GM12875 (cell line): Measurements from ENCODE around the gene NCBP2L.

Source experiments
- H3K4me3 ChIP-seq: one replicate; pipeline ENCODE4 v1.5.1; 2011; ENCODE audit warnings: low read depth, low read length, control low read depth
- TF ChIP-seq, protein P1 (sequence below): IDR thresholded peaks from 2 replicates; pipeline ENCODE4 v1.5.1; 2011; ENCODE audit warnings: low read depth, mild to moderate bottlenecking, control low read depth, inconsistent platforms, low read length, moderate library complexity, borderline replicate concordance; ENCODE audit not compliant: insufficient read depth

Gene NCBP2L

GRCh38 chrX:107742700-107743191 is 34.8 kb upstream of the NCBP2L start:
- TF ChIP-seq, protein P1, sequence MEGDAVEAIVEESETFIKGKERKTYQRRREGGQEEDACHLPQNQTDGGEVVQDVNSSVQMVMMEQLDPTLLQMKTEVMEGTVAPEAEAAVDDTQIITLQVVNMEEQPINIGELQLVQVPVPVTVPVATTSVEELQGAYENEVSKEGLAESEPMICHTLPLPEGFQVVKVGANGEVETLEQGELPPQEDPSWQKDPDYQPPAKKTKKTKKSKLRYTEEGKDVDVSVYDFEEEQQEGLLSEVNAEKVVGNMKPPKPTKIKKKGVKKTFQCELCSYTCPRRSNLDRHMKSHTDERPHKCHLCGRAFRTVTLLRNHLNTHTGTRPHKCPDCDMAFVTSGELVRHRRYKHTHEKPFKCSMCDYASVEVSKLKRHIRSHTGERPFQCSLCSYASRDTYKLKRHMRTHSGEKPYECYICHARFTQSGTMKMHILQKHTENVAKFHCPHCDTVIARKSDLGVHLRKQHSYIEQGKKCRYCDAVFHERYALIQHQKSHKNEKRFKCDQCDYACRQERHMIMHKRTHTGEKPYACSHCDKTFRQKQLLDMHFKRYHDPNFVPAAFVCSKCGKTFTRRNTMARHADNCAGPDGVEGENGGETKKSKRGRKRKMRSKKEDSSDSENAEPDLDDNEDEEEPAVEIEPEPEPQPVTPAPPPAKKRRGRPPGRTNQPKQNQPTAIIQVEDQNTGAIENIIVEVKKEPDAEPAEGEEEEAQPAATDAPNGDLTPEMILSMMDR: no peak
- no peak overlapping the region for H3K4me3 ChIP-seq

DNA sequence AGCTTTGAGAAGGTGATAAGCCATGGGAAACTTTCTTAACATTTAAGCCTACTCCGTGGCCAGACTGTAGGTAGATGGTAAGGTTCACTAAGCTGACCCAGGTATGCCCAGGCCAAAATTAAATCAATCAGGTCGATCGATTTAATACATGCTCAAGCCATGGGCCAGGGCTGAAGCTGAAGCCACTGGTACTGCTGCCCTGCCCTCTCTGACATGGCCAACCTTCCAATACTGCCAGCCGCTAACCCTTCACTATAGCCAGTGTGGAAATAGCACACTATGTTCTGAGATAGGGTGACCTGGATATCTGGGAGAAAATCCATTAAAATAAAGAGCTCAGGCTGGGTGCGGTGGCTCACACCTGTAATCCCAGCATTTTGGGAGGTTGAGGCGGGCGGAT is 33.5 kb upstream of the NCBP2L start:
- TF ChIP-seq, protein P1: no peak
- no peak overlapping the region for H3K4me3 ChIP-seq

- no peak overlapping the region for H3K4me3 ChIP-seq
- TF ChIP-seq, protein P1: no peak
Measured at GRCh38 chrX:107744868-107745267, 32.7 kb upstream of the NCBP2L start.

DNA sequence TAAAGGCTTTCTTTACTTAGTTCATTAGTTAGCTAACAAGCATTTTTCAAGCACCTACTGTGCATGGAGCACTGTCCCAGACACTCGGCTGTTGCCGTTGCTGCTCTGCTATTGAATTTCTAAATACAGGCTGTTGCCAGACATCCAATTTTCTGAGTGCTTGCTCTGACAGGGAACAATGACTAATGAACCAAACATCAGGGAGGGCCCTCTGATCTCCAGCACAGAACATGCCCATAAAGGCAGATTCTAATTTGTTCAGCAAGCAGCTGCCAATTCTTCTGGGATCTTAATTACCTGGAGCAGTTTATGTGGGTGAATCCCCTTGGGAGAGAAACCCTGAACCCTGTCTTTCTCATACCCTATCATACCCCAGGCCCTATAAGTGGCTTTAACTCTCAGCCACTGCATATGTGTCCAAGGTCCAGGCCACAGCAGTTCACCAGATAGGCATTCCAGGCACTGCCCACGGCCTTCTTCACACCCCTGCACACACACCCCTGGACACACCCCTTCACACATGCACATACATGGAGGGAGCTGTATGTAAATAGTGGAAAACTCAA is 29.9 kb upstream of the NCBP2L start:
- no peak overlapping the region for H3K4me3 ChIP-seq
- TF ChIP-seq, protein P1: no peak

DNA sequence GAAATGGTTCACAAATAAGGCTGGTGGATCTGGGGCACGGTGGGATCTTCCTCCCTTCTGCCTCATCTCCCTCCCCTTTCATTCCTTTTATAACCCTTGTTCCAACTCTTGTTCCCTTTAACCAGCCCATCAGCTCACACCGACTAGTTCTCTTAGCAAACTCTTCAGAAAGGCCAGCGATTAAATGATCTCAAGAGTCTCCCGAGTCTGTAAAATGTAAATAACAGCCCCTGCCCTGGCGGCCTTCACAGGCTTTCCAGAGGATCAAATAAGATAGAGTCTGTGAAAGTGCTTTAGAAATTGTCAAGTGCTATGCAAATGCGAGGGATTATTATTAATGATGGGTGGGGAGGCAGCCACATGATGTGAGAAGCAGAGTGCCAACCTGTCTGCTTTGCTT is 29.0 kb upstream of the NCBP2L start:
- no peak overlapping the region for H3K4me3 ChIP-seq
- TF ChIP-seq, protein P1: no peak

- TF ChIP-seq, protein P1: no peak
- no peak overlapping the region for H3K4me3 ChIP-seq
Measured at GRCh38 chrX:107750263-107750662, 27.3 kb upstream of the NCBP2L start.

- TF ChIP-seq, protein P1: no peak
- no peak overlapping the region for H3K4me3 ChIP-seq
Measured at GRCh38 chrX:107750861-107751445, 26.6 kb upstream of the NCBP2L start.
